Mucosa of descending colon (tissue), 3 donors: ENCODE measurements around the gene ZBTB47. TPM values are rescaled to one million over a fixed set of nuclear protein-coding genes. Genes with fewer than 3 reads are reported as not detected.

ENCODE experiments used
- ATAC-seq: fragments of 200-7000 bp; cut with Tn5 transposase; one replicate; pipeline ENCODE4 v1.9.1; 2020; ENCODE audit warnings: mild to moderate bottlenecking, moderate library complexity
- DNase-seq, 3 donors: peaks; one replicate each; pipeline ENCODE4 v3.0.0-alpha.2; 2020
- H3K36me3 ChIP-seq: fragments of 200-600 bp; one replicate; pipeline ENCODE4 v1.8.0; 2021; ENCODE audit warnings: low read depth, mild to moderate bottlenecking
- H3K4me1 ChIP-seq: fragments of 200-600 bp; one replicate; pipeline ENCODE4 v1.8.0; 2021; ENCODE audit warnings: low read depth, mild to moderate bottlenecking
- H3K4me3 ChIP-seq: fragments of 200-600 bp; one replicate; pipeline ENCODE4 v1.8.0; 2021; ENCODE audit warnings: mild to moderate bottlenecking
- H3K9me3 ChIP-seq: fragments of 200-600 bp; one replicate; pipeline ENCODE4 v1.8.0; 2021; ENCODE audit warnings: mild to moderate bottlenecking
- intact Hi-C, 2 donors: fragments of 100-400 bp; cut with DNase I in 1 of 2; cut with micrococcal nuclease in 1 of 2; formaldehyde crosslinking; loops; one replicate each; pipeline versions ENCODE4 v1.11.0 to v1.11.1; 2022; cut with DNase I, micrococcal nuclease
- total RNA-seq, 3 donors: library from RNA; stranded (reverse); fragmentation: NEBNext Ultra II Directional in 2 of 3; extraction: Animal tissue kit (Norgen Biotek cat#: 25700) in 2 of 3; gene quantifications; one replicate each; pipeline versions ENCODE4 v1.2.1 to v1.2.4, GENCODE V29; 2021 to 2023
- TF ChIP-seq, protein P1 (sequence below): fragments of 200-600 bp; IDR thresholded peaks from one replicate; pipeline ENCODE4 v1.8.0; 2022; ENCODE audit warnings: antibody characterized with exemption, mild to moderate bottlenecking
- donor health status: DM: no; HTN: no; CAD: no; lungs with moderate emphysema.
- donor health status: DM: no; HTN: no; CAD: no.
- donor health status: DM: no; HTN: yes; CAD: no.

Gene ZBTB47
- total RNA-seq, 3 donors from 2014 or later = 3.1 to 45.5 (median 12.4) TPM

DNA sequence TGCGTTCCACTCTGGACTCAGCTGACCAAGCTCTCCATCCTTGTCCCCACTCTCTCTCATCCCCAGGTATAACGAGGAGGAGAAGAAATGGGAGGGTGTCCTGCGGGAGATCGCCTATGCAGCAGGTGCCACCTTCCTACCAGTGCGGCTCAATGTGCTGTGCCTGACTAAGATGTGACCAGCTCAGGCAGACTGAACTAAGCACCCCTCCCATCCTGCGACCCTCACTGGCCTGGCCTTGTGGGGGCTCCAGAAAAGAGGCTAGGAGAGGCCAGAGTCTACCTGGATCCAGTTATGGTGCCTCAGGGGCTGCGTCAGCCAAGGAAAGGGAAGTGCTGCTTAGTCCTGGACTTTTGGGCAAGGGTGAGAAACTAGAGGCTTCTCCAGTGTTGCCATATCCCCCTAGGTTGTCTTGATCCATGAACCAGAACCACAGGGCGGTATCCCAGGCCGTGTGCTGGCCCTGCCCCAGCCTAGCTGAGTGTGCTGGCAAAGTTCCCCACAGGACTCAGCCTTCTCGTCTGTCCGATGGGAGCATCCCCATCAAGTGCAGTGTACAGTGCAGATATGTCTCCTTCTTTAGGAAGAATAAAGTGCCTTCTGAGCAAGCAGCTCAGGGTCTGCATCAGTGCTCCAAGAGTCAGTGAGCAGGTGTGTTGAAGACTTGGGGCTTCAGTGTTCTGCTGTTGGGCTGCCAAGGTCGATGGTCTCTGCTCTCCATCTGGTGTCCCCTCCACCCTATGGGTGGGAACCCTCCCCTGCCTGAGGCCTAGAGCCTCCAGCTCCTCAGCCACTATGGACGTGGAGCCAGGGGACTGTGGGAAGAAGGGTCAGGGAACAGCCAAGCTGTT is 38.5 kb downstream of the ZBTB47 start:
- Histone ChIP-seq H3K36me3 (no peaks in the 10 kb centered on the region), H3K4me3 (no peak overlapping the region), H3K4me1 (no peaks in the 10 kb centered on the region), H3K9me3 (no peaks in the 10 kb centered on the region)
- no peak for DNase-seq
- TF ChIP-seq, protein P1, sequence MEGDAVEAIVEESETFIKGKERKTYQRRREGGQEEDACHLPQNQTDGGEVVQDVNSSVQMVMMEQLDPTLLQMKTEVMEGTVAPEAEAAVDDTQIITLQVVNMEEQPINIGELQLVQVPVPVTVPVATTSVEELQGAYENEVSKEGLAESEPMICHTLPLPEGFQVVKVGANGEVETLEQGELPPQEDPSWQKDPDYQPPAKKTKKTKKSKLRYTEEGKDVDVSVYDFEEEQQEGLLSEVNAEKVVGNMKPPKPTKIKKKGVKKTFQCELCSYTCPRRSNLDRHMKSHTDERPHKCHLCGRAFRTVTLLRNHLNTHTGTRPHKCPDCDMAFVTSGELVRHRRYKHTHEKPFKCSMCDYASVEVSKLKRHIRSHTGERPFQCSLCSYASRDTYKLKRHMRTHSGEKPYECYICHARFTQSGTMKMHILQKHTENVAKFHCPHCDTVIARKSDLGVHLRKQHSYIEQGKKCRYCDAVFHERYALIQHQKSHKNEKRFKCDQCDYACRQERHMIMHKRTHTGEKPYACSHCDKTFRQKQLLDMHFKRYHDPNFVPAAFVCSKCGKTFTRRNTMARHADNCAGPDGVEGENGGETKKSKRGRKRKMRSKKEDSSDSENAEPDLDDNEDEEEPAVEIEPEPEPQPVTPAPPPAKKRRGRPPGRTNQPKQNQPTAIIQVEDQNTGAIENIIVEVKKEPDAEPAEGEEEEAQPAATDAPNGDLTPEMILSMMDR = no peak
- no peak for ATAC-seq
- intact Hi-C loops = no loop called here

GRCh38 chr3:42692667-42693529 is 39.4 kb downstream of the ZBTB47 start:
- no peak for DNase-seq
- ATAC-seq = no peak

GRCh38 chr3:42693530-42693930 is 40.0 kb downstream of the ZBTB47 start:
- no peaks in the 10 kb centered on the region for H3K9me3 ChIP-seq
- no peak overlapping the region for H3K4me3 ChIP-seq
- ATAC-seq = no peak
- intact Hi-C loops = no loop called here
- TF ChIP-seq, protein P1 = no peak
- H3K4me1 ChIP-seq = no peaks in the 10 kb centered on the region
- no peak for DNase-seq
- no peaks in the 10 kb centered on the region for H3K36me3 ChIP-seq

More at GRCh38 chr3:42692667-42693529, 39.4 kb downstream of the ZBTB47 start:
- Histone ChIP-seq H3K9me3 (no peaks in the 10 kb centered on the region), H3K4me3 (no peak overlapping the region), H3K36me3 (no peaks in the 10 kb centered on the region), H3K4me1 (no peaks in the 10 kb centered on the region)
- TF ChIP-seq, protein P1 = no peak
- intact Hi-C loops = no loop called here

DNA sequence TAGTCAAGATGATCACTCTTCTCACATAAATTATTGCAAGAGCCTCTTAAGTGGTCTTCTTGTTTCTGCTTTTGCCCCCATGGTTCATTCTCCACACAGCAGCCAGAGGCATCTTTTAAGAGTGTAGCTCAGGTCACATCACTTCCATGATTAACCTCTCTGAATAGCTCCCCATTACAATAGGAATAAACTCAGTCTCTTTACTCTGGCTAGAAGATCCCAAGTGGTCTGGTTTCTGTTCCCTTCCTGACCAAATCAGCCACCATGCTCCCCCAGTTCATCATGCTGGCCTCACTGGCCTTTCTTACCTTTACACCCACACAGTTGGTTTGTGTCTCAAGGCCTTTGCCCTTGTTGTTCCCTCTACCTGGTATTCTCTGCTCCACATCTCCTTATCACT is 40.9 kb downstream of the ZBTB47 start:
- no peak overlapping the region for H3K4me3 ChIP-seq
- no peaks in the 10 kb centered on the region for H3K9me3 ChIP-seq
- TF ChIP-seq, protein P1 = no peak
- DNase-seq (no peak), ATAC-seq (no peak)
- H3K36me3 ChIP-seq = no peaks in the 10 kb centered on the region
- H3K4me1 ChIP-seq = no peaks in the 10 kb centered on the region
- intact Hi-C loops = no loop called here

DNA sequence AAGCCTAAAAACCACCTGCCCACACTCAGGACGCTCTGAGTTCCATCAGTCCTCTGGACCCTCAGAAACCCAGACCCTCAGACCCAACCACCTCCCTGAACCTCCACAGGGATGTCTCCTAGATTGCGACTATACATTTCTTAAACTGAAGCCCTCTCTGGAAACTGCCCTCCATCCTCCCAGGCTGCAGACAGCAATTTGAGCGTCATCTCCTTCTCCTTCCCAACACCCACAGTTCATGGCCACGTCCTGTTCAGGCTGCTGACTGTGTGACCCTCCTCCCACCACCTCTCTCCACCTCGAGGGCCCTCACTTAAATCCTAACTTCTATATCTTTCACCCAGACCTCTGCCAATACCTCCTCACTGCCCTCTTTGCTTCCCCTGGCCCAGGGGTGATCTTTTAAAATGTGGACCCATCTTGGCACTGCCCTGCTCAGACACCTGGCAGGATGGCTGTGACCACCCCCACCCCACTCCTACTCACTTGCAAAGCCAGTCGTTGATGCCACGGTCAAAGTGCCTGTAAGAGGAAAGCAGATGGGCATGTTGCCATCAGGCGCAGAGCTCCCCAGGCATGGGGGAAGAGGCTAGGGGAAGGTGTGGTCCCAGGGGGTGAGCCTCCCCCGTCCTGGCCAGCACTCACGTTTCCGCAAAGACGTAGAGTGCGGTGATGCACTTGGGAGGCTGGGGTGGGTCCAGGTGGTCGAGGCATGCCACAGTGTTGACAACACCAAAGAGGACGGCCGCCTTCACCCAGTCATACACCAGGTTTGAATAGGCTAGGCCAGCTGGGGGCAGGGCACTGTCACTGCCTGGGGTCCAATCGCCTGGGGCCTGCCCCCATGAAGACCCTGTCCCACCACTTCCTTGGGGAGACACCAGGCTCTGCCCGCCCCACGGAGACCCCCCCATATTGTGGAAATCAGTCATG is 43.1 kb downstream of the ZBTB47 start:
- TF ChIP-seq, protein P1 = no peak
- DNase-seq = no peak
- ATAC-seq = no peak
- intact Hi-C loops = no loop called here
- no peak overlapping the region for H3K4me3 ChIP-seq
- no peaks in the 10 kb centered on the region for H3K9me3 ChIP-seq
- H3K4me1 ChIP-seq = no peaks in the 10 kb centered on the region
- no peaks in the 10 kb centered on the region for H3K36me3 ChIP-seq
